Measurements from ENCODE around the gene ZP1.
"Not testable (repeated sequence)": the region's sequence is repeated elsewhere in the genome, so short reads cannot be mapped to it uniquely, and the experiment has no call there.

Gene ZP1

DNA sequence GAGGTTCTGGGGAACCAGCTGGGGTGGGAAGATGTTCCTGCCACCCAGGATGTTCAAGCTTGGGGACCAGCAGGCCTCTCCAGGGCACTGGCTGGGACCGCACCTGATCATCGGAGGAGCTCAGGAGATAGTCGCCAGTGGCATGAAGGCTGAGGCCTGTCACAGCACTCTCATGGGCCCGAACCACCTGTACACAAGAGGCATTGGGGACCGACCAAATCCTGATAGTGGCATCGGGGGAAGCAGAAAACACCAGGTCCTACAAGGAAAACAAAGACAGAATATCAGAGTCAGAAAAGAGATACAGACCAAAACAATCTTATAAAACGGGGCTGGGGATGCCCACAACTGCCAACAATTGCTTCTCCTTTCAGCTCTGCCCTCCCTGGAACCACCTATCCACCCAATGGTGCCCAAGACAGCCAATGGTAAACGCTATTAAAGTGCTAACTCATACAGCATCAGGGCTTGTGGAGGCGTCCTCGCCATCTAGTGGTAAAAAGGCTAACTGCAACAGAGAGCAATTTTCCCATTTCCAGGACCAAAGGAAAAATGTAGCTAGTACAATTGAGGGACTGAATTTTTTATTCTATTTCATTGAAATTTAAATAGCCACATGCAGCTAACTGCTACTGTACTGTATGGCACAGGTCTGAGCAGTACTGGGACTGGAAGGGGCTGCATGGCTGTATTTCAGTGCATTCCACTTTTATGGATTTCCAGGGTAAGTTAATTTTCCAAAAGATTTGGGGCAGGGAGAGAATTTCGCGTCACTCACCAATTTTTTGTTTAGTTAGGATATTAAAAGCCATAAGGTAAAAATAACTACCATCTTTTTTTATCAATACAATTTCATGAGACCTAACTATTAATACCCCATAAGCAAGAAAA is 31.9 kb downstream of the ZP1 start:
- H3K9ac ChIP-seq (ENCODE audit: low read length), result no peak overlapping the region
- H3K27me3 ChIP-seq (ENCODE audit: control insufficient read depth, insufficient read depth, low read length), result no peaks in the 10 kb centered on the region
- H3K36me3 ChIP-seq (ENCODE audit: control insufficient read depth, low read depth, low read length), result peaks cover 87% of the 10 kb centered on the region
- H3K27ac ChIP-seq (ENCODE audit: low read length), result peak overlapping the region; percentile 70
- H3K4me1 ChIP-seq (ENCODE audit: control insufficient read depth, low read depth, low read length), result no peaks in the 10 kb centered on the region
- H3K4me3 ChIP-seq (ENCODE audit: low read length), result no peak overlapping the region
- H3K9me3 ChIP-seq (ENCODE audit: control insufficient read depth, low read depth, low read length), result no peaks in the 10 kb centered on the region

DNA sequence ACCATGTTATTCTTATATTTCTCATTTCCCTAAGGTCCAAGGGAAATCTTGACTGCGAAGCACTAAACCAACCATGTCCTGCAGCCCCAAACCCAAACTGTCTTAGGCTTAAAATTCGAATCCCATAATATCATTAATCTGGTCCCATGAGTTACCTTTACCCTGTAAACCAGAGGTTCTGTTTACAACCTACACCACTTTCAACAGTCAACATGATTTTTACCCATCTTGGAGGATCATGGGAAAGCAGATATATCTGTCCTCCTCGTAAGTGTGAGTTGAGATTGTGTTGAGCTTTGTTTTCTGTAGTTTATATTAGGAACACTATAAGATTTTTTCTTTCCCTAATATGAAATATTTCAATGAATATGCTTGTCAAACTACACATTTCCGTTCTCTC is 32.6 kb downstream of the ZP1 start:
- Histone ChIP-seq H3K27ac (ENCODE audit: low read length) (no peak overlapping the region), H3K4me1 (ENCODE audit: control insufficient read depth, low read depth, low read length) (no peaks in the 10 kb centered on the region), H3K4me3 (ENCODE audit: low read length) (no peak overlapping the region), H3K27me3 (ENCODE audit: control insufficient read depth, insufficient read depth, low read length) (no peaks in the 10 kb centered on the region), H3K36me3 (ENCODE audit: control insufficient read depth, low read depth, low read length) (peaks cover 81% of the 10 kb centered on the region), H3K9ac (ENCODE audit: low read length) (no peak overlapping the region), H3K9me3 (ENCODE audit: control insufficient read depth, low read depth, low read length) (no peaks in the 10 kb centered on the region)

DNA sequence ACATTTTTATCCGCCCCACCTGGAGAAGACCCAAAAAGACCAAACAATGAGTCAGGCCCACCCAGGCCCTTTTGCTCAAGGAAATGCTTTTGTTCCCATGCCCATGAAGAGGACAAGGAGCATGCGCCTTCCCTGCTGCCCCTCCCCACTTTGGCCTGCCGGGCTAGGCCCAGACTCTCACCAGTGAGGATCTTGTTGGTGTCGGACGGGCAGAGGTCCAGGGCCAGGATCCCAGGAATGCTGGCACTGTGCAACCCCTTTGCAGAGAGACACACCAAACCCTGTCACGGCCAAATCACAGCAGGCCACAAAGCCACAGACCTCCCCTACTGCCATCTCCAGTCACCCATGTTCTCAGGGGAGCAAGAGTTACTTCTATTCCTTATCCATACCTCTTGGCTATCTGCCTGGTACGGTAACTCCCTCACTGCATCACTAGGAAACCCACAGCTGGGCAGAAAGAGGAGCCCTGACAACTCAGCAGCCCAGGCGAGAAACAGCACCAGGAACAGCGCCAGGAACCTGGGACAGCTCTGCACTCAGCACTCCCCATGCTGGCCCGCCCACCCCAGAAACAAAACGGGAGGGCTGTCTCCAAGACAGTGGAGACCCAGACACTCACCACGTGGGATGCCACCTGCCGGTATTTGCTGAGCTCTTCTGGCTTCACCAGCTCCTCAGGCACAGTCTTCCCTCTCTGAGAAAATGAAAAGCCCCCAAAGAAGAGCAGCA is 33.5 kb downstream of the ZP1 start:
- Histone ChIP-seq H3K9ac (ENCODE audit: low read length) (no peak overlapping the region), H3K4me1 (ENCODE audit: control insufficient read depth, low read depth, low read length) (no peaks in the 10 kb centered on the region), H3K4me3 (ENCODE audit: low read length) (no peak overlapping the region), H3K36me3 (ENCODE audit: control insufficient read depth, low read depth, low read length) (peaks cover 72% of the 10 kb centered on the region), H3K9me3 (ENCODE audit: control insufficient read depth, low read depth, low read length) (no peaks in the 10 kb centered on the region), H3K27me3 (ENCODE audit: control insufficient read depth, insufficient read depth, low read length) (no peaks in the 10 kb centered on the region), H3K27ac (ENCODE audit: low read length) (no peak overlapping the region)

DNA sequence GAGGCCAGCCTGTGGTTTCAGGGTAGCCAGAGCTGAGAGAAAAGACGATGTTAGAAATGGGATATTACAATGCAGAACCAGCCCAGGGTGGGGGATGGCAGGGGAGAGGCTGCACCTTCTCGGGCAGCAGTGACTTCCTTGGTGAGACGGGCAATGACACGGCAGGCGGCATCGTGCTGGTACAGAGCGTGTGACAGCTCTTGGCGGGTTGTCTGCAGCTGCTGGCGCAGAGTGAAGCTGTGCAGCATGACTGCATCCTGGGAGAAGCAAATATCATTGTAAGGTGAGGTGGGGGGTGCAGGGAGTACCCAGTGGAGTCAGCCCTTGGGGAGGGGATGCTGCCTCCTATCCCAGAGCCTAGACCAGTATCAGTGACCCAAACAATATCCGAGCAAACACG is 35.3 kb downstream of the ZP1 start:
- Histone ChIP-seq H3K27ac (ENCODE audit: low read length) (no peak overlapping the region), H3K9ac (ENCODE audit: low read length) (no peak overlapping the region), H3K36me3 (ENCODE audit: control insufficient read depth, low read depth, low read length) (peaks cover 55% of the 10 kb centered on the region), H3K9me3 (ENCODE audit: control insufficient read depth, low read depth, low read length) (no peaks in the 10 kb centered on the region), H3K27me3 (ENCODE audit: control insufficient read depth, insufficient read depth, low read length) (no peaks in the 10 kb centered on the region), H3K4me1 (ENCODE audit: control insufficient read depth, low read depth, low read length) (no peaks in the 10 kb centered on the region), H3K4me3 (ENCODE audit: low read length) (no peak overlapping the region)

DNA sequence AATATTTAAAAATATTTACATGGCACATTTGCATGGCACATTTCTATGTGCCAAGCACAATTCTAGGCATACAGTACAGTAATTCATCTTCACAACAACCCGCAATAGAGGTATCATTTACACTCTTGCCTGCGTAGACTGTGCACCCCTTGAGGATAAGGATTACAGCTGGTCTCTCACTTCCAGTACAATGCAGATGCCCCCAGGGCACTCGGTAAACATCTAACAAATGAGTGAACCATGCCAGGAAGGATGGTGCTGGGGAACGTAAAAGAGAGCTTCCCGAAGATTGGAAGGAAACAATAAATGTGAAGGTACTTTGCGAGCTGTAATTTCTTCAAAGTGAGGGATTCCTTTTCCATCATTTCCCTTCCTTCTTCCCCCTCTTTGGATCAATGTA is 37.7 kb downstream of the ZP1 start:
- Histone ChIP-seq H3K27me3 (ENCODE audit: control insufficient read depth, insufficient read depth, low read length) (peaks cover 2% of the 10 kb centered on the region), H3K27ac (ENCODE audit: low read length) (no peak overlapping the region), H3K4me1 (ENCODE audit: control insufficient read depth, low read depth, low read length) (no peaks in the 10 kb centered on the region), H3K4me3 (ENCODE audit: low read length) (peak overlapping the region; percentile 96), H3K9ac (ENCODE audit: low read length) (peak overlapping the region; percentile 95), H3K36me3 (ENCODE audit: control insufficient read depth, low read depth, low read length) (peaks cover 33% of the 10 kb centered on the region), H3K9me3 (ENCODE audit: control insufficient read depth, low read depth, low read length) (no peaks in the 10 kb centered on the region)

DNA sequence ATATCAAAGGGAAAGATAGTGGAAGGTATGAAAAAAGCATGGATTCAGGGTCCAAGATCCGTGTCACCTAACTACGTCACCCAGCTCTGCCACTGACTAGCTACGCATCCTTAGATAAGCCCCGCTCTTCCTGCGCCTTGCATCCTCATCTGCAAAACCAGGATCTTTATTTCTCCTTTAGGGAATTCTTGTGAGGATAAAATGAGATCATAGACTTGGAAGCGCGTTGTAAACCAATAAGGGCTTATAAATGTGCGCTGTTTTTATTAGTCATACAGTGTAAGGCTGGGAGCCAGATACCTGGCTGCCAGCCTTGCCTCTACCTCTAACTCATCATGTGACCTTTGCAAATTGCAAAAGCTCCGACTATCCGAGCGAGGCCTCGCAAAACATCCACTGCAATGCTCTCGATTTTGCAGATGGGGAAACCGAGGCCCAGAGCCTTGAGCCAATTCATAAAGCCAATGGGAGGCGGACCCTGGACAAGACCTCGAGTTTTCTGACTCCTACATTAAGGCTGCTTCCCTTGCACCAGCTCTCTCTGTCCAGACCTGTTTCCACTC is 38.3 kb downstream of the ZP1 start:
- H3K27me3 ChIP-seq (ENCODE audit: control insufficient read depth, insufficient read depth, low read length), result peaks cover 7% of the 10 kb centered on the region
- peaks cover 28% of the 10 kb centered on the region for H3K36me3 ChIP-seq (ENCODE audit: control insufficient read depth, low read depth, low read length)
- no peaks in the 10 kb centered on the region for H3K9me3 ChIP-seq (ENCODE audit: control insufficient read depth, low read depth, low read length)
- peak overlapping the region; percentile 38 for H3K27ac ChIP-seq (ENCODE audit: low read length)
- no peaks in the 10 kb centered on the region for H3K4me1 ChIP-seq (ENCODE audit: control insufficient read depth, low read depth, low read length)
- H3K9ac ChIP-seq (ENCODE audit: low read length), result peak overlapping the region; percentile 95
- peak overlapping the region; percentile 96 for H3K4me3 ChIP-seq (ENCODE audit: low read length)

DNA sequence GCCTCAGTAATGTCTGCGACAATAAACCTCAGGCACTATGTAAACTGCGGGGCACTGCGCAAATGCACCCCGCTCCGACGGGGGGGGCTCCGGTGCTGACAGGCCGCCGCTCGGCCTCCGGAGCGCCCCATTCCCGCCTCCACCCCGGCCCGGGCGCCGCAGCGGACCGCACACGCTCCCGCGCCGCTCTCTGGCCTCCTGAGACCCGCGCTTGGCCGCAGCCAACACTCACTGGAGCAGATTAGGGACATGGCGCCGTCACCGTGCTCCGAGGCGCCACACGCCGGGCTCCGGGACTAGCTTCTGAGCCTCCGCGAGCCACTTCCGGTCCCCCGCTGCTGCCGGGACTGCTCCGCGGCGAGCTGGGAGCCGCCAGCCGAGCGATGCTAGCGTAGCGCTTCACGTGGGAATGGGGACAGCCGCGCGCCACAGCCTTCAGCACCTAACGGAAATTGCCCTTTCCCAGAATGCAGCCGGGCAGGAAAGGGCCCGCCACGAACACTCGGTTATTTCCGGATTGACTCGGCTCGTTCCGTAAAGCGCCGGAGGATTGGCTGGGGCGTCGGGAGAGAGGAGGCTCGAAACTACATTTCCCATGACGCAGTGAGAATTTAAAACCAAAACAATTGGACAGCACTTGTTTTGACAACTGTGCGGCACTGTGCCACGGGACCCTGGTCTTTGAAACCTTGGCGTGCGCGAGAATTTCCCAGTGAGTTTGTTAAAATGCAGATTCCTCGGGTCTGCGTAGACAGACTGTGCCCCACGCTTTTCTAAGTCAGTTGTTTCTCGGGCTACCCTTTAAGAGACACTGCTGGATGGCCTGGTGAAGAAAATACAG is 39.0 kb downstream of the ZP1 start, which contains the start of gene PRPF19:
TSS of gene PRPF19 (minus strand) at position 454 of the 841 bp plus-strand sequence. CDS start at position 251, 203 bp downstream.
- H3K9me3 ChIP-seq (ENCODE audit: control insufficient read depth, low read depth, low read length), result no peaks in the 10 kb centered on the region
- no peaks in the 10 kb centered on the region for H3K4me1 ChIP-seq (ENCODE audit: control insufficient read depth, low read depth, low read length)
- H3K9ac ChIP-seq (ENCODE audit: low read length), result peak within 1 kb of the TSS; percentile 95
- peaks cover 23% of the 10 kb centered on the region for H3K36me3 ChIP-seq (ENCODE audit: control insufficient read depth, low read depth, low read length)
- H3K4me3 ChIP-seq (ENCODE audit: low read length), result peak within 1 kb of the TSS; percentile 96
- peak within 1 kb of the TSS; percentile 38 for H3K27ac ChIP-seq (ENCODE audit: low read length)
- peaks cover 12% of the 10 kb centered on the region for H3K27me3 ChIP-seq (ENCODE audit: control insufficient read depth, insufficient read depth, low read length)

DNA sequence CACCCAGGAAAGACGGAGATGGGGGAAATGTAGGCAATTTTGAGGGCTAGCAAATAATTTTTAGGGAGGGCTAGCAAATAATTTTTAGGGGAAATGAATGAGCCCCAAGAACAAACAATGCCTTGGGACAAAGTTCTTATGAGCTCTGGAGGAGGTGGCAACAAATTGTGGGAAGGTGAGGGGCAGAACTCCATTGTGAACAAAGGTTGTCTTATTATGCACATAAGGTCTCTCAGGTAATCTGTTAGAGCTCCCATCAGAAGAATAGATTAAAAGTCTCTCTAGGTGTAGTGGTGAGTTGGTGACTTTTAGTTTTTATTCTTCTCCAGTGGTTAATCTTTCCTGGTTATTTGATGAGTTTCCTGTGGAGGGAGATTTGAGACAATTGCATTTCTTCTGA is 41.5 kb downstream of the ZP1 start:
- H3K36me3 ChIP-seq (ENCODE audit: control insufficient read depth, low read depth, low read length), result no peaks in the 10 kb centered on the region
- H3K9ac ChIP-seq (ENCODE audit: low read length), result no peak overlapping the region
- no peak overlapping the region for H3K27ac ChIP-seq (ENCODE audit: low read length)
- H3K9me3 ChIP-seq (ENCODE audit: control insufficient read depth, low read depth, low read length), result no peaks in the 10 kb centered on the region
- H3K4me1 ChIP-seq (ENCODE audit: control insufficient read depth, low read depth, low read length), result peaks cover 8% of the 10 kb centered on the region
- H3K4me3 ChIP-seq (ENCODE audit: low read length), result no peak overlapping the region
- H3K27me3 ChIP-seq (ENCODE audit: control insufficient read depth, insufficient read depth, low read length), result peaks cover 12% of the 10 kb centered on the region

DNA sequence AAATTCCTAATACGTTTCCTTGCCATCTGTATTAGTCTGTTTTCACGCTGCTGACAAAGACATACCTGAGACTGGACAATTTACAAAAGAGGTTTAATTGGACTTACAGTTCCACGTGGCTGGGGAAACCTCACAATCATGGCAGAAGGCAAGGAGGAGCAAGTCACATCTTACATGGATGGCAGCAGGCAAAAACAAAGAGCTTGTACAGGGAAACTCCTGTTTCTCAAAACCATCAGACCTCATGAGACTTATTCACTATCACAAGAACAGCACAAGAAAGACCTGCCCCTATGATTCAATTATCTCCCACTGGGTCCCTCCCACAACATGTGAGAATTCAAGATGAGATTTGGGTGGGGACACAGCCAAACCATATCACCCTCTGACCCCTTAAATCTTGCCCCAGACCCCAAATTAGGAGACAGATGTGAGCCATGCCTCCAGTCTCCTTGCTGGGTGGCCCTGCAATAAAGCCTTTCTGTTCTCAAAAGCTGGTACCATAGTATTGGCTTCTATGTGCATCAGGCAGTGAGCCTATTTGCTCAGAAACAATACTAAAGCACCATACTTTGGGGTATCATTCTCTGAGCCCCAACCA is 42.4 kb downstream of the ZP1 start:
- H3K36me3 ChIP-seq (ENCODE audit: control insufficient read depth, low read depth, low read length); H3K4me3 ChIP-seq (ENCODE audit: low read length); H3K4me1 ChIP-seq (ENCODE audit: control insufficient read depth, low read depth, low read length); H3K9me3 ChIP-seq (ENCODE audit: control insufficient read depth, low read depth, low read length); H3K27ac ChIP-seq (ENCODE audit: low read length); H3K9ac ChIP-seq (ENCODE audit: low read length): not testable (repeated sequence)
- H3K27me3 ChIP-seq (ENCODE audit: control insufficient read depth, insufficient read depth, low read length), result peaks cover 12% of the 10 kb centered on the region

DNA sequence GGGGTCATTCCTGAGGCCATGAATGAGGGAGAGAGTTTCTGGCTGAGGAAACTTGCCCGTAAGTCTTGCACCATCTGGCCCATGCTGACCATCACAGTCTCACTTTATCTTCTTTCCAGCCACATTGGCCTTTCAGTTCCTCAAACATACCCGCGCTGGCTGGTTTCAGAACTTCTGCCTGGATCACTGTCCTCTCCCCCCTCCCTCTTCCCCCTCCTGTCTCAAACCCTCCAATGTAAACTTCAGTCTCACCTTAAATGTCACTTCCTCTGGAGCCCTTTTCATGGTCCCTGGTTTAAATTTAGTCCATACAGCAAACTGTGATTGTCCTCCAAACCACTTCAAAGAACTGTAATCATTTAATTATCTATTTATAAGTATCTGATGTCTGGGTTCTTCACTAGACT is 42.9 kb downstream of the ZP1 start:
- Histone ChIP-seq H3K27me3 (ENCODE audit: control insufficient read depth, insufficient read depth, low read length) (peaks cover 15% of the 10 kb centered on the region), H3K9me3 (ENCODE audit: control insufficient read depth, low read depth, low read length) (no peaks in the 10 kb centered on the region), H3K4me1 (ENCODE audit: control insufficient read depth, low read depth, low read length) (peaks cover 13% of the 10 kb centered on the region), H3K27ac (ENCODE audit: low read length) (no peak overlapping the region), H3K4me3 (ENCODE audit: low read length) (no peak overlapping the region), H3K9ac (ENCODE audit: low read length) (no peak overlapping the region), H3K36me3 (ENCODE audit: control insufficient read depth, low read depth, low read length) (no peaks in the 10 kb centered on the region)
